Measurements from ENCODE around the gene TRIM33.

DNA sequence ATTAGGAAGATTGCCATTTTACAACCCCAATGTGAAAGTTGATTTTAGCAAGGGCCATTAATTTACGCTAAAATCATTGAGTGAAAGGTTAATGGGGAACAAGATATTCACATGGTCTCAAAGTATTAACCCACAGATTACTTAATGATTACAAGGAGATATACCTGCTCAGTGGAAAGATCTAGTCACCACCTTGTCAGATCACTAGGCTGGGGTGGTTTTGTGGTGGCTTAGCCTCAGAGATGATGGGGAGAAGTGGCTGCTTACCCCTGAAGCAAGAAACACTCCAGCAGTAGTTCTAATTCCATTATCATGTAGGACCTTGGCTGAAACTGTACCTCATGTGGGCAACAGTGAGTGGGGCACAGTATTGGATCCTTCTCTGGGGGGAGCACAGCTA, 20.1 kb upstream of the TRIM33 start:
- TF ChIP-seq, protein P1, sequence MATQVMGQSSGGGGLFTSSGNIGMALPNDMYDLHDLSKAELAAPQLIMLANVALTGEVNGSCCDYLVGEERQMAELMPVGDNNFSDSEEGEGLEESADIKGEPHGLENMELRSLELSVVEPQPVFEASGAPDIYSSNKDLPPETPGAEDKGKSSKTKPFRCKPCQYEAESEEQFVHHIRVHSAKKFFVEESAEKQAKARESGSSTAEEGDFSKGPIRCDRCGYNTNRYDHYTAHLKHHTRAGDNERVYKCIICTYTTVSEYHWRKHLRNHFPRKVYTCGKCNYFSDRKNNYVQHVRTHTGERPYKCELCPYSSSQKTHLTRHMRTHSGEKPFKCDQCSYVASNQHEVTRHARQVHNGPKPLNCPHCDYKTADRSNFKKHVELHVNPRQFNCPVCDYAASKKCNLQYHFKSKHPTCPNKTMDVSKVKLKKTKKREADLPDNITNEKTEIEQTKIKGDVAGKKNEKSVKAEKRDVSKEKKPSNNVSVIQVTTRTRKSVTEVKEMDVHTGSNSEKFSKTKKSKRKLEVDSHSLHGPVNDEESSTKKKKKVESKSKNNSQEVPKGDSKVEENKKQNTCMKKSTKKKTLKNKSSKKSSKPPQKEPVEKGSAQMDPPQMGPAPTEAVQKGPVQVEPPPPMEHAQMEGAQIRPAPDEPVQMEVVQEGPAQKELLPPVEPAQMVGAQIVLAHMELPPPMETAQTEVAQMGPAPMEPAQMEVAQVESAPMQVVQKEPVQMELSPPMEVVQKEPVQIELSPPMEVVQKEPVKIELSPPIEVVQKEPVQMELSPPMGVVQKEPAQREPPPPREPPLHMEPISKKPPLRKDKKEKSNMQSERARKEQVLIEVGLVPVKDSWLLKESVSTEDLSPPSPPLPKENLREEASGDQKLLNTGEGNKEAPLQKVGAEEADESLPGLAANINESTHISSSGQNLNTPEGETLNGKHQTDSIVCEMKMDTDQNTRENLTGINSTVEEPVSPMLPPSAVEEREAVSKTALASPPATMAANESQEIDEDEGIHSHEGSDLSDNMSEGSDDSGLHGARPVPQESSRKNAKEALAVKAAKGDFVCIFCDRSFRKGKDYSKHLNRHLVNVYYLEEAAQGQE (IDR thresholded peaks at IDR 0.05; ENCODE audit: unreplicated experiment), result no peak
- TF ChIP-seq, protein P2, sequence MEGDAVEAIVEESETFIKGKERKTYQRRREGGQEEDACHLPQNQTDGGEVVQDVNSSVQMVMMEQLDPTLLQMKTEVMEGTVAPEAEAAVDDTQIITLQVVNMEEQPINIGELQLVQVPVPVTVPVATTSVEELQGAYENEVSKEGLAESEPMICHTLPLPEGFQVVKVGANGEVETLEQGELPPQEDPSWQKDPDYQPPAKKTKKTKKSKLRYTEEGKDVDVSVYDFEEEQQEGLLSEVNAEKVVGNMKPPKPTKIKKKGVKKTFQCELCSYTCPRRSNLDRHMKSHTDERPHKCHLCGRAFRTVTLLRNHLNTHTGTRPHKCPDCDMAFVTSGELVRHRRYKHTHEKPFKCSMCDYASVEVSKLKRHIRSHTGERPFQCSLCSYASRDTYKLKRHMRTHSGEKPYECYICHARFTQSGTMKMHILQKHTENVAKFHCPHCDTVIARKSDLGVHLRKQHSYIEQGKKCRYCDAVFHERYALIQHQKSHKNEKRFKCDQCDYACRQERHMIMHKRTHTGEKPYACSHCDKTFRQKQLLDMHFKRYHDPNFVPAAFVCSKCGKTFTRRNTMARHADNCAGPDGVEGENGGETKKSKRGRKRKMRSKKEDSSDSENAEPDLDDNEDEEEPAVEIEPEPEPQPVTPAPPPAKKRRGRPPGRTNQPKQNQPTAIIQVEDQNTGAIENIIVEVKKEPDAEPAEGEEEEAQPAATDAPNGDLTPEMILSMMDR (conservative IDR thresholded peaks at IDR 0.05; ENCODE audit: low read depth in 2 of 2), result no peak
- TF ChIP-seq EZH2phosphoT487 (IDR thresholded peaks at IDR 0.05; ENCODE audit: unreplicated experiment) (no peak), POLR2AphosphoS5 (IDR thresholded peaks at IDR 0.05; ENCODE audit: low read depth) (no peak), ZNF331 (CRISPR knock-in tag; IDR thresholded peaks at IDR 0.05; ENCODE audit: low read depth) (no peak), EZH2 (IDR thresholded peaks at IDR 0.05; ENCODE audit: low read depth, unreplicated experiment) (no peak), CREB1 (CRISPR knock-in tag; IDR thresholded peaks at IDR 0.05; ENCODE audit: low read depth) (no peak)

Data from GM23338 (cell line).